UCSD-AML1 (cell line): ENCODE measurements around the gene TPRA1.

Source experiments
- DNase-seq: peaks from one replicate; lab custom pipeline; 2025; ENCODE audit not compliant: unreplicated experiment; lab: John Stamatoyannopoulos, UW

TPRA1 gene

GRCh38 chr3:127590593-127591465, at the start of gene TPRA1:
TSS of gene TPRA1 (minus strand) at chr3:127590733. CDS start at chr3:127580146, 10,587 bp downstream.
- peak; percentile 93 for DNase-seq

- no peak for DNase-seq
These were observed 49.5 kb upstream of the TPRA1 start for GRCh38 chr3:127640042-127640355.

DNA sequence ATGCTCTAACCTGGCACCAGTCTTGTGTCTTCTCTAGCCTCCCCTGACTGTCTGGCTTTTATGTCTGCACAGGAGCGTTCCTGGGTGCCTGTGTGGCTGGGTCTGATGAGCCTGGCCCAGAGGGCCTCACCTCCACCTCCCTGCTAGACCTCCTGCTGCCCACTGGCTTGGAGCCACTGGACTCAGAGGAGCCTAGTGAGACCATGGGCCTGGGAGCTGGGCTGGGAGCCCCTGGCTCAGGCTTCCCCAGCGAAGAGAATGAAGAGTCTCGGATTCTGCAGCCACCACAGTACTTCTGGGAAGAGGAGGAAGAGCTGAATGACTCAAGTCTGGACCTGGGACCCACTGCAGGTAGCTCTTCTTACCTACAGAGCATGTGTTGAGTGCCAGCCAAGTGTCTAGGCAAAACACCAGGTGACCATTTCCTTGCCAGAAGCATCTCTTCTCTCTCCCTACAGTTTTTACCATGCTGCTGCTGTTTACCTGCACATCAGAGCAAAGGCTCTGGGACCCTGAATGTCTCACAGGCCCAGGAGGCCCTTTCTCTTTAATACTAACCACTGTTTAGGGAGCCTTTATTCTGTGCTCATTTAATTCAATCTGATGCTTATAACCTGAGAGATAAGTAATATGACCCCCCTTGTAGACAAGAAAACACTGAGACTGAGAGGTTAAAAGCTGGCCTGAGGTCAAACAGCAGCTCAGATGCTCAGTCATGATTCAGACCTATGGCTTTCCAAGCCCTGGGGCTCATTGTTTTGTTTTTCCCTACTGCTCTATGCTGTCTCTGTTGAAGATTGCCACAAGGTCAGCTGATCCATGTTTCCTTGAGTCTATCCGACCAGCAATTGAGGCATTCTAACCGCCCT, 48.9 kb upstream of the TPRA1 start:
- no peak for DNase-seq

DNA sequence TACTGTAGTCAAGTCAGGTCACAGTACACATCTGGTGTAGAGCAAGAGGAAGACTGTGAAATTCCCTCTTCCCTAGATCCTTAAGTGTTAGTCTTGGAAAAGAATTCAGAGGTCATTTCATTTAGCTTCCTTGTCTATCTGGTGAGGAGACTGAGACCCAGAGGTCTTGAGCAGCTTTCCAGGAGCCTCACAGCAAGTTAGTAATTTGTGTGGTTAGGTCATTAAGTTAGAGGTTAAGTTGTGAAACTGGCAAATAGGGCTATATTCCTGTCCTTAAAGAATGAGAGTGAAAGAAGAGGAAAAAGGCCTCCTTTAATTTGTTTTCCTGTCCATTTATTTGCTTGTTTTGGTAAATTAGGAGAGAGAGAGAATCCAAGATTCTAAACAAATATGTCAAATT, 47.4 kb upstream of the TPRA1 start:
- DNase-seq, result no peak

DNA sequence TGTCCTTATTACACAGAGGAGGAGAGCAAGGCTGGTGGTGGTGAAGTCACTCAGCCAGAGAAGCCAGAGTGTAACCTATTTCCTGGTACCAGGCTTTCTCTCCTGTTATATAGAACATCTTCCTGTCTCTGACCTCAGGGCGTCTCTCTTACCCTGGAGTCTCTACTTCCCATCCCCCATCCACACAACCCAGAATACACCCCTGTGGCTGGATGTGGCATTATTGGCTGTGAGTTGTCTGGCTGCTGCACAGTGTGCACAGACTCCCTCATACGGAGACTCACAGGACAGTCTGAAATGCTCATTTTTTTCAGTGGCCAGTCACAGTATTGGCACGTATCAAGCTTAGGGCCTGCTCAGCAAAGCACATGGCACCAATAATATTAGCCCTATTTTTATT, 47.0 kb upstream of the TPRA1 start:
- peak; percentile 47 for DNase-seq

DNA sequence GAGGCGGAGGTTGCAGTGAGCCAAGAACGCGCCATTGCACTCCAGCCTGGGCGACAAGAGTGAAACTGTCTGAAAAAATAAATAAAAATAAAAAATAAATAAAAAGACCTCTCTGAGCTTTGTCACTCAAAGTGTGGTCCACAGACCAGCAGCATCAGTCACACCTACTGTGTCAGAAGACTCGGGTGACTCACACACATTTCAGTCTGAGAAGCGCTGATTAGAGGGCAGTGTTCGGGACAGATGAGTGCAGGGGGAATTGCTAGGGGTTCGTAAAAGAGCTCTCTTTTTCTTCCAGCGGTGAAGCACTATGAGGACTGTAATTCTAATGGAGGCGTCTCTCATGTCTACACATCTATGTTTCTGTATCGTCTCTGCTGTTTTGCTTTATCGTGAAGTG, 44.1 kb upstream of the TPRA1 start:
- no peak for DNase-seq

- DNase-seq, result no peak
These were observed 41.7 kb upstream of the TPRA1 start for GRCh38 chr3:127632035-127632820.

GRCh38 chr3:127630811-127631714, 40.5 kb upstream of the TPRA1 start:
- no peak for DNase-seq

DNA sequence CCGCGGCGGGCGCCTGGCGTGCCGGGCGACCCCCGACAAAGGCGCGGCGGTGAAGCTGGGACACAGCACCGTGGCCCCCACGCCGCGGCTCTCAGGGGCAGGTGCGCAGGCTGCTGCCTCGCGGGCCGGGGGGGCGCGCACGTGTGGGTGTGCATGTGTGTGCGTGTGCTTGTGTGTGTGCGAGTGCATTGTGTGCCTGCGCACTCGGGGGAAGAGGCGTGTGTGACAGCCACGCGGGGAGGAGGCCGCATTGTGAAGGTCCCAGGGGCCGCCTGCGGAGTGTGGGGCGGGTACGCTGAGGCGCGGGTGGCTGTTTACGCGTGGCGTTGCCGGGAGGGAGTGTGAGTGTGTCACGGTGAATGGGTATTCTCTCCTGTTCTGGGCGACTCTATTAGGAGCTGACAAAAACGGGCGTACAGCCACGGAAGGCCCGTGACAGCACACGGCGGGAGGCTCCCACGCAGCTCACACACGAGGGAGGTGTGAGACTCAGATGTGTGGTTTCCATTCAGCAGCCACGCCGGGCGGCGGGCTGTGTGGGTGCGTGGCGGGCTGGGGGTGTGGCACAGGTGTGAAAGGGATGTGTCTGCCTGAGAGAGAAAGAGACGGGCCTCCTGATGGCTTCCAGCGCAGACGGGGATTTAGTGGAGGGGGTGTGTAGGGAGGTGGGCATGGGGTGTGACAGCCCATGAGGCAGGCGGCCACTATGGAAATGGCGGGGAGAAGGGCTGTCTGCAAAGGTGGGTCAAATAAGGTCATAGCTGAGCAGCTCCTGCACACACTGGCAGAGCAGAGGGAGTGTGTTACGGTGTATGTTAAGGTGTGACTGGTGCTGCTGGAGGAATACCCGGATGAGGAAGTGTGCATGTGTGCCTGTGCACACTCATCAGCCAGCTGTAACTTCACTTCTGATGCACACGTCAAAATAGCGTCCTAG, 39.2 kb upstream of the TPRA1 start:
- no peak for DNase-seq

DNA sequence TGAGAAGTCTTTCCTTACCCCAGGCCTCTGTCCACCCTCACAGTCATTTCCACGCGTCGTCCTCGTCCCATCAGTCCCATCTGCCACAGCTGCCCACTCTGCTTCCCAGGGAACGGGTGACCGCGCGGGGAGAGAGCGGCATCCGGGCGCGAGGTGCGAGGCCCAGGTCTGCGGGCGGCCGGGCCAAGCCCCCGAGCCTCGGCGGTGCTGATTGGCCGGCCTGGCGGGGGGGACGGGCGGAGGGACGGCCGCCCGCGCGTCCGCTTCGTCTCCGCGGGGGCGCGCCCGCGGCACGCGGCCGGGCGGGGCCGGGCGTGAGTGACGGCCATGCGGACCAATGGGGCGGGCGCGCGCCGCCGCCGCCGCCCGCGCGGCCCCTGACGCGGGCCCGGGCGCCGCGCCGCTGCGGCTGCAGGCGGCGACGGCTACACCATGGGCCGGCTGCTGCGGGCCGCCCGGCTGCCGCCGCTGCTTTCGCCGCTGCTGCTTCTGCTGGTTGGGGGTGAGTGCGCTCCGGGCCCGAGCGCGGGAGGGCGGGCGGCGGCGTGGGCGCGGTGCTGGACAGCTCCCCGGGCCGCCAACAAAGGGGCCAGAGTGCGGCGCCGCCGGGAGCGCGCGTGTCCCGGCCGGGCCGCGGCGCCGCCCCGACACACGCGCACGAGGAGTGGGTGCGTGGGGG, 38.4 kb upstream of the TPRA1 start, which contains the start of gene PODXL2:
TSS of gene PODXL2 (plus strand) at position 398 of the 679 bp plus-strand sequence. CDS start at position 433, 35 bp downstream.
- DNase-seq, result peak; percentile 55

DNA sequence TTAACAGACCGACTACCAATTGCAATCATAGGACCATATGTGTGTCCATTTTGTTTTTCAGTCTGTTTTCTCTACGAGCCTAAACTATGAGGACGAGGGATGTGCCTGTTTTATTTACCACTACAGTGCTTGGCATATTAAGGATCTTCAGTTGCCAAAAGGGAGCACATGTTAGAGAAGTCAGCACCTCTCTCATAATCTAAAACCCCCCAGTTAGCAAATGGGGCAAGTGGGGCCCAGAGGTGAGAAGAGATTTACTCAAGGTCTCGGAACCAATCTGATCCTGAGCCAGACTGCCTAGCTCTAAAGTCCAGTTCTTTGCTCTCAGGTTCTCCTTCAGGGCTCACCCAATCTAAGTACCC, 37.9 kb upstream of the TPRA1 start:
- no peak for DNase-seq

GRCh38 chr3:127625821-127626220, 35.3 kb upstream of the TPRA1 start:
- DNase-seq, result no peak

DNA sequence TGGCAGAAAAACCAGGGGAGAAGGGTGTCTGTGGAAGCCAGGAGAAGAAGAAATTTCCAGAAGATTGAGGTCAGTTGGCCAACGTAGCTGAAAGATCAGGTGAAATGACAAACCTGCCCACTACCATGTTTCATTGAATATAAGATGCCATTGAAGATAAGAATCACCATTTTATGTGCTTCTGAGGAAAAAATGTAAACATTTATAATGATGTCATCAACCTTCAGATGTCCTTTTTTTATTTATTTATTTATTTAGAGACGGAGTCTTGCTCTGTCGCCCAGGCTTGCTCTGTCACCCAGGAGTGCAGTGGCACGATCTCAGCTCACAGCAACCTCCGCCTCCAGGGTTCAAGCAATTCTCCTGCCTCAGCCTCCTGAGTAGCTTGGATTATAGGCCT, 33.5 kb upstream of the TPRA1 start:
- no peak for DNase-seq

DNA sequence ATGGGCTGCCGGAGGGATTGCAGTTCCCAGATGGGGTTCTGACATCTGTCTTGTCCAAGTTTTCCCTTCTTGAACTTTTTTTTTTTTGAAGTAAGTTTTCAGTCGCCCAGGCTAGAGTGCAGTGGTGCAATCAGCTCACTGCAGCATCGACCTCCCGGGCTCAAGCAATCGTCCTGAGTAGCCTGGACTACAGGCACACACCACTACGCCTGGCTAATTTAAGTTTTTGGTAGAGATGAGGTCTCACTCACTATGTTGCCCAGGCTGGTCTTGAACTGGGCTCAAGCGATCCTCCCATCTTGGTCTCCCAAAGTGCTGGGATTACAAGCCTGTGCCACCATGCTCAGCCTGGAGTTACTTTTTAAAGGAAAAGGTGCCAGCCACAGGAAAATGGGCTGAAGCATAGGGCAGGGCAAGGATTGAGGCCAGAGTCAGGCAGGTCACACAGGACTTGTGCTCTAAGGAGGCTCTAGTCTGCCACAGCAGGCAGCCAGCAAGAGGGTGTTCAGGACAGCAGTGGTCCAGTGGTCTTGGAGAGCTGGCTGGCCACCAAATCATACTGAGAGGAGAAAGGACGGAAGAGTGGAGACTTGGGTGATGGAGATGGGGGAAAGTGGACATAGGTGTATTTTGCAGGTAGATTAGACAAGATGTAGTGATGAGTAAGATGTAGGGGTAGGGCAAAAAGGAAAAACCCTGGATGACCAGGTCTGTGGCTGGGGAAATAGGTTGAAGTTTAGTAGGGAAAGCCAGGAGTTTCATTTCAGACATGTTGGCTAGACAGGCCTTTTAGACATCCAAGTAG, 32.4 kb upstream of the TPRA1 start:
- no peak for DNase-seq

DNA sequence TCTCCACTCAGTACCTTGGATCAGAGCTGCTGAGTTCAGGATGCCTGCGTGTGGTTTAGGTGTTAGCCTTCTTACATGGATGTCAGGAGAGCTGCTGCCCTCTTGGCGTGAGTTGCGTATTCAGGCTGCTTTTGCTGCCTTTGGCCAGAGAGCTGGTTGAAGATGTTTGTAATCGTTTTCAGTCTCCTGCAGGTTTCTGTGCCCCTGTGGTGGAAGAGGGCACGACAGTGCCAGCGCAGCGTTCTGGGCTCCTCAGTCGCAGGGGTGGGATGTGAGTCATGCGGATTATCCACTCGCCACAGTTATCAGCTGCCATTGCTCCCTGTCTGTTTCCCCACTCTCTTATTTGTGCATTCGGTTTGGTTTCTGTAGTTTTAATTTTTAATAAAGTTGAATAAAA, 31.5 kb upstream of the TPRA1 start:
- no peak for DNase-seq

- DNase-seq, result no peak
These were observed 30.3 kb upstream of the TPRA1 start for GRCh38 chr3:127620637-127621375.

- DNase-seq, result no peak
These were observed 28.4 kb upstream of the TPRA1 start for GRCh38 chr3:127618891-127619290.
